ENCODE measurements around the gene BRI3BP.

Gene BRI3BP

DNA sequence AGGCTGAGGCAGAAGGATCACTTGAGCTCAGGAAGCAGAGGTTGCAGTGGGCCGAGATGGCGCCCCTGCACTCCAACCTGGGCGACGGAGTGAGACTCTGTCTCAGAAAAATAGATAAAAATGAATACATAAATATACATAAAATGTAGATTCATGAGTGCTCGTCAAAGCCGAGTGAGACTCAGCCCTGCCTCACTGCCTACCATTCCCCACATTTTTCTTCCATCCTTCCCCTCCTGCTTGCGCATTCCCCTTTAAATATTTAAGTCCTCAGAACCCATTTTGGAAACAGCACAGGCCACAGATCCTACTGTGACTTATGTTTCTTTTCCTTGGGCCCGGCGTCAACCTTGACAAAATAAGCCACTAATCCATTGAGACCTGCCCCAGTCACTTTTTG lies 39.8 kb downstream of the BRI3BP start:
- no peaks in the 10 kb centered on the region for H3K36me3 ChIP-seq (ENCODE audit: control insufficient read depth, insufficient read depth, low read length)
- TF ChIP-seq, protein P1, sequence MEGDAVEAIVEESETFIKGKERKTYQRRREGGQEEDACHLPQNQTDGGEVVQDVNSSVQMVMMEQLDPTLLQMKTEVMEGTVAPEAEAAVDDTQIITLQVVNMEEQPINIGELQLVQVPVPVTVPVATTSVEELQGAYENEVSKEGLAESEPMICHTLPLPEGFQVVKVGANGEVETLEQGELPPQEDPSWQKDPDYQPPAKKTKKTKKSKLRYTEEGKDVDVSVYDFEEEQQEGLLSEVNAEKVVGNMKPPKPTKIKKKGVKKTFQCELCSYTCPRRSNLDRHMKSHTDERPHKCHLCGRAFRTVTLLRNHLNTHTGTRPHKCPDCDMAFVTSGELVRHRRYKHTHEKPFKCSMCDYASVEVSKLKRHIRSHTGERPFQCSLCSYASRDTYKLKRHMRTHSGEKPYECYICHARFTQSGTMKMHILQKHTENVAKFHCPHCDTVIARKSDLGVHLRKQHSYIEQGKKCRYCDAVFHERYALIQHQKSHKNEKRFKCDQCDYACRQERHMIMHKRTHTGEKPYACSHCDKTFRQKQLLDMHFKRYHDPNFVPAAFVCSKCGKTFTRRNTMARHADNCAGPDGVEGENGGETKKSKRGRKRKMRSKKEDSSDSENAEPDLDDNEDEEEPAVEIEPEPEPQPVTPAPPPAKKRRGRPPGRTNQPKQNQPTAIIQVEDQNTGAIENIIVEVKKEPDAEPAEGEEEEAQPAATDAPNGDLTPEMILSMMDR (IDR thresholded peaks at IDR 0.05; ENCODE audit: insufficient read depth, low read length, poor library complexity, severe bottlenecking) = no peak
- no peak overlapping the region for H3K4me3 ChIP-seq (replicated peaks; ENCODE audit: low read depth, low read length)
- no peaks in the 10 kb centered on the region for H3K27me3 ChIP-seq (replicated peaks; ENCODE audit: control insufficient read depth, insufficient read depth, low read length)
- DNase-seq (ENCODE audit: extremely low read depth, insufficient read length) = no peak

- no peaks in the 10 kb centered on the region for H3K36me3 ChIP-seq (ENCODE audit: control insufficient read depth, insufficient read depth, low read length)
- DNase-seq (ENCODE audit: extremely low read depth, insufficient read length) = no peak
- no peak overlapping the region for H3K4me3 ChIP-seq (replicated peaks; ENCODE audit: low read depth, low read length)
- TF ChIP-seq, protein P1 (IDR thresholded peaks at IDR 0.05; ENCODE audit: insufficient read depth, low read length, poor library complexity, severe bottlenecking) = no peak
- no peaks in the 10 kb centered on the region for H3K27me3 ChIP-seq (replicated peaks; ENCODE audit: control insufficient read depth, insufficient read depth, low read length)
These were observed 45.7 kb downstream of the BRI3BP start for GRCh38 chr12:125038976-125039625.

DNA sequence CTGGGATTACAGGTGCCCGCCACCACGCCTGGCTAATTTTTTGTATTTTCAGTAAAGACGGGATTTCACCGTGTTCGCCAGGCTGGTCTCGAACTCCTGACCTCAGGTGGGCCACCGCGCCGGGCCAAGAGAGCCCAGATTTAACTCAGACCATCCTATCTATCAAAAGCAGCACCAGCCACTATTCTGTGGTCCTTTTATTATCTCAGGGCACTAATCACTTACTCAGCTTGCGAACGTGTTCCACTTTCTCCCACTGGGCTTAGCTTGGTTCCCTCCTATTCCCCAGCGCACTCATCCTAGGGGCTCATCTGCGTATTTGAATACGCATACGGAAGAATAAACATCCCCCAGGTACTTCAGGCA lies 55.6 kb downstream of the BRI3BP start:
- Histone ChIP-seq H3K36me3 (ENCODE audit: control insufficient read depth, insufficient read depth, low read length) (no peaks in the 10 kb centered on the region), H3K27me3 (replicated peaks; ENCODE audit: control insufficient read depth, insufficient read depth, low read length) (no peaks in the 10 kb centered on the region), H3K4me3 (replicated peaks; ENCODE audit: low read depth, low read length) (peak overlapping the region; percentile 55)
- TF ChIP-seq, protein P1 (IDR thresholded peaks at IDR 0.05; ENCODE audit: insufficient read depth, low read length, poor library complexity, severe bottlenecking) = no peak
- DNase-seq (ENCODE audit: extremely low read depth, insufficient read length) = no peak

GRCh38 chr12:125050446-125050845 lies 57.0 kb downstream of the BRI3BP start:
- no peak for DNase-seq (ENCODE audit: extremely low read depth, insufficient read length)
- TF ChIP-seq, protein P1 (IDR thresholded peaks at IDR 0.05; ENCODE audit: insufficient read depth, low read length, poor library complexity, severe bottlenecking) = no peak
- Histone ChIP-seq H3K36me3 (ENCODE audit: control insufficient read depth, insufficient read depth, low read length) (no peaks in the 10 kb centered on the region), H3K4me3 (replicated peaks; ENCODE audit: low read depth, low read length) (no peak overlapping the region), H3K27me3 (replicated peaks; ENCODE audit: control insufficient read depth, insufficient read depth, low read length) (no peaks in the 10 kb centered on the region)

- DNase-seq (ENCODE audit: extremely low read depth, insufficient read length) = no peak
- Histone ChIP-seq H3K27me3 (replicated peaks; ENCODE audit: control insufficient read depth, insufficient read depth, low read length) (no peaks in the 10 kb centered on the region), H3K4me3 (replicated peaks; ENCODE audit: low read depth, low read length) (no peak overlapping the region), H3K36me3 (ENCODE audit: control insufficient read depth, insufficient read depth, low read length) (no peaks in the 10 kb centered on the region)
- TF ChIP-seq, protein P1 (IDR thresholded peaks at IDR 0.05; ENCODE audit: insufficient read depth, low read length, poor library complexity, severe bottlenecking) = no peak
These were observed 57.4 kb downstream of the BRI3BP start for GRCh38 chr12:125050868-125051267.

GRCh38 chr12:125053821-125054220 lies 60.4 kb downstream of the BRI3BP start:
- H3K4me3 ChIP-seq (replicated peaks; ENCODE audit: low read depth, low read length) = no peak overlapping the region
- H3K27me3 ChIP-seq (replicated peaks; ENCODE audit: control insufficient read depth, insufficient read depth, low read length) = no peaks in the 10 kb centered on the region
- TF ChIP-seq, protein P1 (IDR thresholded peaks at IDR 0.05; ENCODE audit: insufficient read depth, low read length, poor library complexity, severe bottlenecking) = no peak
- DNase-seq (ENCODE audit: extremely low read depth, insufficient read length) = no peak
- no peaks in the 10 kb centered on the region for H3K36me3 ChIP-seq (ENCODE audit: control insufficient read depth, insufficient read depth, low read length)
